Cerebellar cortex (tissue), 1 donor: Measurements from ENCODE around the gene GPX5.

Experiments
- DNase-seq: peaks from one replicate; pipeline ENCODE4 v3.0.0-alpha.2; 2015; ENCODE audit warnings: low spot score

Gene GPX5

GRCh38 chr6:28558629-28559028 is 32.9 kb downstream of the GPX5 start:
- no peak for DNase-seq

GRCh38 chr6:28563430-28564095 is 37.9 kb downstream of the GPX5 start:
- no peak for DNase-seq

- no peak for DNase-seq
These were observed 40.3 kb downstream of the GPX5 start for GRCh38 chr6:28565823-28566526.

DNA sequence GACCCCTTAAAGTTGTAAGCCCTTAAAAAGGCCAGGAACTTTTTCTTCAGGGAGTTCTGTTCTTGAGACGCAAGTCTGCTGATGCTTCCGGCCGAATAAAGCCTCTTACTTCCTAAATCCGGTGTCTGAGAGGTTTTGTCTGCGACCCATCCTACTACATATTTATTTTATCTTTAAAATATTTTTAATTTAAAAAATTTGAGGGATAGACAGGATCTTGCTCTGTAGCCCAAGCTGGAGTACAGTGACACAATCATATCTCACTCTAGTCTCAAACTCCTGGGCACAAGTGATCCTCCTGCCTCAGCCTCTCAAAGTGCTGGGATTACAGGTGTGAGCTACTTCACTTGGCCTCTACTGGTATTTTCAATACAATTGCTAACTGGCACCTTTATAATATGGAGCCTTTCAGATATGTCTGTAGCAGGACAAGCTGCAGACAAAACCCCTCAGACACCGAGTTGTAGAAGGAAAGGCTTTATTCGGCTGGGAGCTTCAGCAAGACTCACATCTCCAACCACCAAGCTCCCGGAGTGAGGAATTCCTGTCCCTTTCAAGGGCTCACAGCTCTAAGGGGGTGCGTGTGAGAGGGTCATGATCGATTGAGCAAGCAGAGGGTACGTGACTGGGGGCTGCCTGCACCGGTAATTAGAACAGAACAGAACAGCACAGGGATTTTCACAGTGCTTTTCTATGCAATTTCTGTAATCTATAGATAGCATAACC is 41.0 kb downstream of the GPX5 start:
- no peak for DNase-seq

GRCh38 chr6:28567506-28567905 is 41.8 kb downstream of the GPX5 start:
- no peak for DNase-seq

DNA sequence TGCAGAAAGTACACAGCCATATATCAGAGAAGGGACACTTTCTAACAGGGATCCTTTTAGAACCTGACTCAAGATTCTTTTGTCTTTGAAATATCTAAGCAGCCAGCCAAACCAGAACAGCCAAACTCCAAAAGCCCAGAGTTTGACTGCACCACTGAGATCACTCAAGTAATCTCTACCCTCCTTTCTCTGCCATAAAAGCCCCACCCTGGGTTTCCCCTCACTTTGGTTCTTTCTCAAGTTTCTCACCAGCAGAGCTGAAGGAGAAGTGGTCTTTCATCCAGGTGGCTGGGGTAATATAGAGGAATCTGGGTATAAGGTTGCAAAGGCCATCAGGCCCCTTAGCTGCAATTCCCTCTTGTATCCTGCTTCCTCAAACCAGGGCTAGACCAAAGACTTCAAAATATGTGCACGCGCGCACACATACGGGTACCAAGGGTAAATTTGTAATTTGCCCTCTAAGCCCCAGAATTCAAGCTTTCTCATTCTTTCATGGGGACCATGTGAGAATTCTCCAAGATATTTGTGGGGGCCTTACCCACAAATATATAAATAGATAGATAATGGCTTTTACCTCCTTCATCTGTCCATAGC is 42.9 kb downstream of the GPX5 start:
- DNase-seq = no peak

DNA sequence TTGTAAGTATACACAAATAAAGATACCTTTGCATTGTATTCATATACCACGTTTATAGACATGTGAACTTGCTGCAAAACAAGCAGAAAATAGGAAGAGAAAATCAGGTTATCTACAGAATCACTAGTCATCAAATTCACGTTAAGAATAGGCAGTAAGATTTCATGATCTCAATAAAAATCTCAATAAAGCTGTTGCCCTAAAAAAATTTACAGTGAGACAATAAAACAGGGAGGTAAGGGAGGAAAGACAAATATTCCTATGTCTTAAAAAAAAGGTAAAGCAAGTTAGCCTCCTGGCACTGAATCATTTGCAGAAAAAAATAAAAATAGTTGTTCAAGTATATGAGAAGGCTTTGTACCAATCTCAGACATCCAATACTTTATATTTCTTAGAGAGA is 44.1 kb downstream of the GPX5 start:
- DNase-seq = no peak

DNA sequence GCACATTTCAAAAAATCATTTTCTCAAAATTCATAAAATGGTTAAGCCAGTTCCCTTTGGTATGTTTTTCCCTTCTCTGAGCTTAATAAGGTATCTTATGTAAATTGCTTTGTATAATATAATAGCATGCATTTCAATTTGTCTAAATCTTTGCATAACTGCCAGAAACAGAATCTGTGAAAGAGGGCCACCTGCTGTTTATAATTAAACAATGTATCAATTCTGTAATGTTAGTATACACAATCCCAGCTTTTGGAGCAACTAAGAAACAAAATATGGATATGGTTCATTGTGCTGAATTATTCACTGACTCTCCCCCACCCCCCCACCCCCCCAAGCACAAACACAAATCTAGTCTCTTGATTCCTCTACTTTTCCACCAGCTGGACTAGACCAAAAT is 54.8 kb downstream of the GPX5 start:
- DNase-seq = no peak

DNA sequence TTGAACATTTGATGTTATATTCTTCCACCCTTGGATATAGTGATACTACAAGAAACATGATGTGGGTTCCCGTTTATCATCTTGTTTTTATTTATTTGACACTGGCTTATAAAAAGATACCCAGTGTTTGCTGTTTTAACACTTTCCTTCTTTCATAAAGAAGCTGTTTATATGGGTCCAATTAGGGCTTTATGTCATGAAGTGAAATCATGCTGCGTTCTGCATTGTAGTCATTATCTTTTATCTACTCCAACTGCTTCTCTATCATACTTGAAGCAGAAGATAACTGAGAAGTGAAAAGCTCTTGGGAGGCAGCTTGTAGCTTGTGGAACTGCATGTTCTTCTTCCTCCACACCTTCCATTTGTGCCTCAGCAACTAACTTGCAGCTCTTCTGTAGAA is 57.8 kb downstream of the GPX5 start:
- no peak for DNase-seq
